Neural progenitor cell (in vitro differentiated cells): Measurements from ENCODE around the gene SLC25A11. TPM values are rescaled to one million over a fixed set of nuclear protein-coding genes. Genes with fewer than 3 reads are reported as not detected.

ENCODE experiments used
- DNase-seq: peaks from one replicate; pipeline ENCODE4 v3.0.0-alpha.2; 2016; ENCODE audit warnings: low spot score
- H2AFZ ChIP-seq: fragments of 200-600 bp; sonication (generic); replicated peaks from 2 replicates; pipeline ENCODE4 v1.6.1; 2016; ENCODE audit warnings: antibody characterized with exemption
- H3F3A ChIP-seq: fragments of 200-600 bp; sonication (generic); 2 replicates; pipeline ENCODE4 v1.6.1; 2016; ENCODE audit warnings: antibody characterized with exemption, low read depth
- H3K27ac ChIP-seq: fragments of 200-600 bp; sonication (generic); 2 replicates; pipeline ENCODE4 v1.5.1; 2016; ENCODE audit warnings: mild to moderate bottlenecking
- H3K27me3 ChIP-seq: fragments of 200-600 bp; sonication (generic); 2 replicates; pipeline ENCODE4 v1.6.1; 2016; ENCODE audit warnings: mild to moderate bottlenecking, moderate library complexity
- H3K36me3 ChIP-seq: fragments of 200-600 bp; sonication (generic); 2 replicates; pipeline ENCODE4 v1.5.1; 2016
- H3K4me1 ChIP-seq: fragments of 200-600 bp; sonication (generic); 2 replicates; pipeline ENCODE4 v1.6.1; 2016; ENCODE audit warnings: mixed run types
- H3K4me2 ChIP-seq: fragments of 200-600 bp; sonication (generic); 2 replicates; pipeline ENCODE4 v1.6.1; 2016
- H3K4me3 ChIP-seq: fragments of 200-600 bp; sonication (generic); 2 replicates; pipeline ENCODE4 v1.5.1; 2016
- H3K79me2 ChIP-seq: fragments of 200-600 bp; sonication (generic); 2 replicates; pipeline ENCODE4 v1.6.1; 2016; ENCODE audit warnings: low read depth
- H3K9ac ChIP-seq: fragments of 200-600 bp; sonication (generic); 2 replicates; pipeline ENCODE4 v1.6.1; 2016
- H3K9me3 ChIP-seq: fragments of 200-600 bp; sonication (generic); 2 replicates; pipeline ENCODE4 v1.5.1; 2016; ENCODE audit warnings: low read depth
- H4K20me1 ChIP-seq: fragments of 200-600 bp; sonication (generic); 2 replicates; pipeline ENCODE4 v1.6.1; 2016; ENCODE audit warnings: low read depth
- H3K27ac Mint-ChIP-seq: 3 replicates; pipeline ENCODE4 v1.8.0; 2021; ENCODE audit warnings: mixed read lengths
- H3K27me3 Mint-ChIP-seq: 2 replicates; pipeline ENCODE4 v1.8.0; 2022; ENCODE audit warnings: low read depth, mild to moderate bottlenecking, inconsistent platforms, moderate library complexity, mixed read lengths; ENCODE audit not compliant: insufficient read depth
- H3K36me3 Mint-ChIP-seq: 3 replicates; pipeline ENCODE4 v1.8.0; 2021; ENCODE audit warnings: mixed read lengths
- H3K4me1 Mint-ChIP-seq: 3 replicates; pipeline ENCODE4 v1.8.0; 2021; ENCODE audit warnings: mixed read lengths
- H3K4me3 Mint-ChIP-seq: 3 replicates; pipeline ENCODE4 v1.8.0; 2021; ENCODE audit warnings: mild to moderate bottlenecking, moderate library complexity, mixed read lengths
- H3K9me3 Mint-ChIP-seq: 3 replicates; pipeline ENCODE4 v1.8.0; 2020; ENCODE audit warnings: mixed read lengths
- CTCF ChIP-seq: fragments of 200-600 bp; sonication (generic); IDR thresholded peaks from 2 replicates; pipeline ENCODE4 v1.5.1; 2017; ENCODE audit warnings: antibody characterized with exemption, mild to moderate bottlenecking
- EZH2 ChIP-seq: fragments of 200-600 bp; sonication (generic); IDR thresholded peaks from 2 replicates; pipeline ENCODE4 v1.6.1; 2017; ENCODE audit warnings: antibody characterized with exemption, mild to moderate bottlenecking, moderate library complexity
- EZH2phosphoT487 ChIP-seq: fragments of 200-600 bp; sonication (generic); IDR thresholded peaks from 2 replicates; pipeline ENCODE4 v1.6.1; 2017; ENCODE audit warnings: antibody characterized with exemption
- total RNA-seq: library from RNA; depleted of rRNA; stranded (reverse); fragments of >200 nt; gene quantifications from 2 replicates; pipeline ENCODE4 v1.2.3, GENCODE V29; 2015; ENCODE audit warnings: low replicate concordance

The SLC25A11 gene
- total RNA-seq, 1 donor from 2014 or later, result 35.3 TPM

GRCh38 chr17:4902540-4902939 is 37.3 kb downstream of the SLC25A11 start:
- Mint-ChIP-seq H3K27me3 (peaks cover 15% of the 10 kb centered on the region), H3K36me3 (peaks cover 6% of the 10 kb centered on the region), H3K27ac (peak overlapping the region; percentile 19), H3K9me3 (no peaks in the 10 kb centered on the region), H3K4me1 (peaks cover 10% of the 10 kb centered on the region), H3K4me3 (peak overlapping the region; percentile 60)
- Histone ChIP-seq H3K79me2 (no peaks in the 10 kb centered on the region), H3K4me2 (no peak overlapping the region), H3K9me3 (no peaks in the 10 kb centered on the region), H4K20me1 (no peaks in the 10 kb centered on the region), H3K4me1 (no peaks in the 10 kb centered on the region), H3K27ac (no peak overlapping the region), H2AFZ (no peak overlapping the region), H3K36me3 (no peaks in the 10 kb centered on the region), H3K9ac (no peak overlapping the region), H3K4me3 (no peak overlapping the region), H3F3A (peaks cover 10% of the 10 kb centered on the region), H3K27me3 (peaks cover 41% of the 10 kb centered on the region)
- no peak for TF ChIP-seq EZH2phosphoT487
- TF ChIP-seq EZH2, result no peak
- no peak for TF ChIP-seq CTCF
- DNase-seq, result no peak

DNA sequence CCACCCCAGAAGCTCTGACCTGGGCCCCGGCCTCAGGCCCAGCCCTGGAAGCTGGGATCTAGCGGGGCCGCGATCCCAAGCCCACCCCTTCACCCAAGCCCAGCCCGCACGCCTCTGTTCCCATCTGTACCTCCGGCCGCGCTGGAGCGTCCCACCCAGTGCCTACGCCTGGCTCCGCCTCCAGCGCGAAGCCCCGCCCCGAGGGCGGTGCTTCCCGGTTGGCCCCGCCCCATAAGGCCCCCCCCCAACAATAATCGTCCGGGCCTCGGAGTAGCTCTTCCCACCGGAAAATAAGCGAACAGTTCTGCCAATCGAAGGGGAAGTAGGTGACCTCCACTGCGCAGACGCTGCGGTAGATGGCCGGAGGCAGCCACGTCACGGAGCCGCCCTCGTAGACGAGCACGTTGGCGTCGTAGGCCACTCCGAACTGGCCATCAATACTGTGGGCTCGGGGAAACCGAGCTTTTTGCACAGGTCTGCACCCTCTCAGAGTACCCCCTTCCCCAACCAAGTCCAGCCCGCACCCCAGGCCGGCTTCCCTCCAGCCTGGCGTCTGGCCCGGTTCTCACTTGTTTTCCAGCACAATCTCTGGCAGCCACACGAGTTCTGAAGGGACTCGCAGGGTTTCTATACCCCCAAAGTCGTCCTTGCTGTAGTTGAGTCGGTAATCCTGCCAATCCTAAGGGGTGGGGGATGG is 38.0 kb downstream of the SLC25A11 start:
- Histone ChIP-seq H3K4me2 (no peak overlapping the region), H3K9me3 (no peaks in the 10 kb centered on the region), H3K79me2 (no peaks in the 10 kb centered on the region), H3K36me3 (no peaks in the 10 kb centered on the region), H4K20me1 (no peaks in the 10 kb centered on the region), H3K27ac (no peak overlapping the region), H3F3A (peaks cover 10% of the 10 kb centered on the region), H3K4me1 (no peaks in the 10 kb centered on the region), H3K4me3 (no peak overlapping the region), H2AFZ (no peak overlapping the region), H3K27me3 (peaks cover 40% of the 10 kb centered on the region), H3K9ac (no peak overlapping the region)
- Mint-ChIP-seq H3K4me3 (no peak overlapping the region), H3K36me3 (peaks cover 6% of the 10 kb centered on the region), H3K4me1 (peaks cover 6% of the 10 kb centered on the region), H3K27me3 (peaks cover 11% of the 10 kb centered on the region), H3K27ac (no peak overlapping the region), H3K9me3 (no peaks in the 10 kb centered on the region)
- no peak for TF ChIP-seq CTCF
- TF ChIP-seq EZH2, result no peak
- no peak for TF ChIP-seq EZH2phosphoT487
- no peak for DNase-seq

DNA sequence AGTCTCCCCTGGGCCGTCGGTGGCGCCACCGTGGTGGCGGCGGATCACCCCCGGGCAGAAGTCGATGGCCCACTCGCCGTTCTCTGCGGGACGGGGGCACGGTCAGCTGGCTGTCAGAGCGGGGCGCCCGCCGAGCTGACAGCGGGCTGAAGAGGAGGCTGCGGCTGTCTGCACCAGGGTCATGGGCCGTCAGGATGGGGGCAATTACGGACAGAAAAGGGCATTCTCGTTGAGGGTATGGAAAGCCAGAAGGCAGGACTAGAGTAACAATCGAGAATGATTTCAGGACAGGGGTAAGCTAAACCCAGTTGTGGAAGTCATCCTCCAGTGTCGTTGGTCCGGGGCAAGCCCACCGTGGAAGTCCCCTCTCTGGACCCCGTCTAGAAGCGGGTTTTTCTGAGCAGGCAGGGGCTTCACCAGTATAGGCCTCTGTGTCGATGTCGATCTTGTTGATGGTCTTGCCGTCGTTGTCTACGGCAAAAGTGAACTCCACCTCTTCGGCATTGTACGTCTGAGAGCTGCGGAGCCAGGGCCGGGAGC is 38.7 kb downstream of the SLC25A11 start:
- Histone ChIP-seq H3K9me3 (no peaks in the 10 kb centered on the region), H3K27ac (no peak overlapping the region), H3K9ac (no peak overlapping the region), H3K4me1 (no peaks in the 10 kb centered on the region), H4K20me1 (no peaks in the 10 kb centered on the region), H3K4me2 (no peak overlapping the region), H3K79me2 (no peaks in the 10 kb centered on the region), H3K36me3 (no peaks in the 10 kb centered on the region), H3K27me3 (peaks cover 35% of the 10 kb centered on the region), H3F3A (peaks cover 10% of the 10 kb centered on the region), H2AFZ (no peak overlapping the region), H3K4me3 (no peak overlapping the region)
- TF ChIP-seq EZH2, result no peak
- TF ChIP-seq EZH2phosphoT487, result no peak
- no peak for TF ChIP-seq CTCF
- Mint-ChIP-seq H3K27me3 (peaks cover 11% of the 10 kb centered on the region), H3K4me1 (peaks cover 6% of the 10 kb centered on the region), H3K4me3 (no peak overlapping the region), H3K9me3 (no peaks in the 10 kb centered on the region), H3K36me3 (peaks cover 6% of the 10 kb centered on the region), H3K27ac (no peak overlapping the region)
- DNase-seq, result no peak
